ENCODE results near the gene NUP37. TPM values are rescaled to one million over a fixed set of nuclear protein-coding genes. Genes with fewer than 3 reads are reported as not detected.
"Not testable (repeated sequence)": the region's sequence is repeated elsewhere in the genome, so short reads cannot be mapped to it uniquely, and the experiment has no call there.

NUP37 gene
- total RNA-seq, 1 donor from 2014 or later = 39.2 TPM

GRCh38 chr12:102130720-102131119 is 10.8 kb upstream of the NUP37 start:
- not testable (repeated sequence) for H3K27ac Mint-ChIP-seq; DNase-seq (ENCODE audit: extremely low spot score, unreplicated experiment); H3K4me3 Mint-ChIP-seq; H3K9me3 Mint-ChIP-seq; H3K27me3 Mint-ChIP-seq; H3K4me1 Mint-ChIP-seq (ENCODE audit: unreplicated experiment)
- peaks cover 52% of the 10 kb centered on the region for H3K36me3 Mint-ChIP-seq

- H3K36me3 Mint-ChIP-seq = peaks cover 17% of the 10 kb centered on the region
- DNase-seq (ENCODE audit: extremely low spot score, unreplicated experiment); H3K9me3 Mint-ChIP-seq; H3K4me1 Mint-ChIP-seq (ENCODE audit: unreplicated experiment); H3K27me3 Mint-ChIP-seq: not testable (repeated sequence)
- H3K27ac Mint-ChIP-seq = peak overlapping the region; percentile 94
- peak overlapping the region; percentile 91 for H3K4me3 Mint-ChIP-seq
These were observed 1.4 kb upstream of the NUP37 start for GRCh38 chr12:102121328-102121727.

GRCh38 chr12:102120886-102121285 is 972 bp upstream of the NUP37 start:
- Mint-ChIP-seq H3K9me3 (no peaks in the 10 kb centered on the region), H3K27ac (peak overlapping the region; percentile 94), H3K4me1 (ENCODE audit: unreplicated experiment) (peaks cover 8% of the 10 kb centered on the region), H3K27me3 (no peaks in the 10 kb centered on the region), H3K4me3 (peak overlapping the region; percentile 91), H3K36me3 (peaks cover 17% of the 10 kb centered on the region)
- DNase-seq (ENCODE audit: extremely low spot score, unreplicated experiment) = no peak
- TF ChIP-seq CTCF (conservative IDR thresholded peaks at IDR 0.05) = no peak

- H3K27ac Mint-ChIP-seq = peak overlapping the region; percentile 94
- TF ChIP-seq CTCF (conservative IDR thresholded peaks at IDR 0.05) = no peak
- H3K9me3 Mint-ChIP-seq = no peaks in the 10 kb centered on the region
- peaks cover 8% of the 10 kb centered on the region for H3K4me1 Mint-ChIP-seq (ENCODE audit: unreplicated experiment)
- H3K36me3 Mint-ChIP-seq = peaks cover 17% of the 10 kb centered on the region
- H3K4me3 Mint-ChIP-seq = peak overlapping the region; percentile 91
- H3K27me3 Mint-ChIP-seq = no peaks in the 10 kb centered on the region
- DNase-seq (ENCODE audit: extremely low spot score, unreplicated experiment) = no peak
These were observed 605 bp upstream of the NUP37 start for GRCh38 chr12:102120564-102120873.

- H3K36me3 Mint-ChIP-seq = peaks cover 9% of the 10 kb centered on the region
- no peak for DNase-seq (ENCODE audit: extremely low spot score, unreplicated experiment)
- H3K27ac Mint-ChIP-seq = peak overlapping the region; percentile 94
- no peaks in the 10 kb centered on the region for H3K9me3 Mint-ChIP-seq
- peak overlapping the region; percentile 91 for H3K4me3 Mint-ChIP-seq
- H3K27me3 Mint-ChIP-seq = no peaks in the 10 kb centered on the region
- H3K4me1 Mint-ChIP-seq (ENCODE audit: unreplicated experiment) = peaks cover 8% of the 10 kb centered on the region
- TF ChIP-seq CTCF (conservative IDR thresholded peaks at IDR 0.05) = no peak
These were observed 1.0 kb downstream of the NUP37 start for GRCh38 chr12:102118874-102119273.

GRCh38 chr12:102116392-102116791 is 3.5 kb downstream of the NUP37 start:
- H3K27ac Mint-ChIP-seq = no peak overlapping the region
- DNase-seq (ENCODE audit: extremely low spot score, unreplicated experiment) = no peak
- TF ChIP-seq CTCF (conservative IDR thresholded peaks at IDR 0.05) = no peak
- no peaks in the 10 kb centered on the region for H3K27me3 Mint-ChIP-seq
- peaks cover 13% of the 10 kb centered on the region for H3K36me3 Mint-ChIP-seq
- H3K4me3 Mint-ChIP-seq = no peak overlapping the region
- no peaks in the 10 kb centered on the region for H3K9me3 Mint-ChIP-seq
- peaks cover 8% of the 10 kb centered on the region for H3K4me1 Mint-ChIP-seq (ENCODE audit: unreplicated experiment)

GRCh38 chr12:102114212-102114611 is 5.7 kb downstream of the NUP37 start:
- H3K27me3 Mint-ChIP-seq = no peaks in the 10 kb centered on the region
- H3K9me3 Mint-ChIP-seq = no peaks in the 10 kb centered on the region
- TF ChIP-seq CTCF (conservative IDR thresholded peaks at IDR 0.05) = no peak
- H3K4me3 Mint-ChIP-seq = no peak overlapping the region
- peaks cover 26% of the 10 kb centered on the region for H3K36me3 Mint-ChIP-seq
- no peak for DNase-seq (ENCODE audit: extremely low spot score, unreplicated experiment)
- H3K27ac Mint-ChIP-seq = no peak overlapping the region
- H3K4me1 Mint-ChIP-seq (ENCODE audit: unreplicated experiment) = no peaks in the 10 kb centered on the region
